IPS DF 4.7 (cell line): ENCODE data around the gene TPSB2.

Experiments used
- DNase-seq: peaks from one replicate; pipeline ENCODE4 v3.0.0-alpha.2; 2013; ENCODE audit warnings: low spot score; ENCODE audit errors: extremely low read depth

TPSB2 gene

DNA sequence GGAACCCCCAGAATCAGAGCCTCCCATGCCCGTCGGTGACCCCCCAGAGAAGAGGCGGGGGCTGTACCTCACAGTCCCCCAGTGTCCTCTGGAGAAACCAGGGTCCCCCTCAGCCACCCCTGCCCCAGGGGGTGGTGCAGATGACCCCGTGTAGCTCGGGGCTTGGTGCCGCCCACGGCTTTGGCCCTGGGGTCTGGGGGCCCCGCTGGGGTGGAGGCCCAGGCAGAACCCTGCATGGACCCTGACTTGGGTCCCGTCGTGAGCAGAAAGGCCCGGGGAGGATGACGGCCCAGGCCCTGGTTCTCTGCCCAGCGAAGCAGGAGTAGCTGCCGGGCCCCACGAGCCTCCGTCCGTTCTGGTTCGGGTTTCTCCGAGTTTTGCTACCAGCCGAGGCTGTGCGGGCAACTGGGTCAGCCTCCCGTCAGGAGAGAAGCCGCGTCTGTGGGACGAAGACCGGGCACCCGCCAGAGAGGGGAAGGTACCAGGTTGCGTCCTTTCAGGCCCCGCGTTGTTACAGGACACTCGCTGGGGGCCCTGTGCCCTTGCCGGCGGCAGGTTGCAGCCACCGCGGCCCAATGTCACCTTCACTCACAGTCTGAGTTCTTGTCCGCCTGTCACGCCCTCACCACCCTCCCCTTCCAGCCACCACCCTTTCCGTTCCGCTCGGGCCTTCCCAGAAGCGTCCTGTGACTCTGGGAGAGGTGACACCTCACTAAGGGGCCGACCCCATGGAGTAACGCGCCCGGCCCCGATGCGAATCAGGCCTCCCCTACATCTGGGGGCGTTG is 8.9 kb downstream of the TPSB2 start:
- DNase-seq, result no peak

- no peak for DNase-seq
These were observed 9.8 kb downstream of the TPSB2 start for GRCh38 chr16:1220098-1220728.

- no peak for DNase-seq
These were observed 10.9 kb downstream of the TPSB2 start for GRCh38 chr16:1218930-1219611.

GRCh38 chr16:1218061-1218929 is 11.7 kb downstream of the TPSB2 start:
- DNase-seq, result no peak

DNA sequence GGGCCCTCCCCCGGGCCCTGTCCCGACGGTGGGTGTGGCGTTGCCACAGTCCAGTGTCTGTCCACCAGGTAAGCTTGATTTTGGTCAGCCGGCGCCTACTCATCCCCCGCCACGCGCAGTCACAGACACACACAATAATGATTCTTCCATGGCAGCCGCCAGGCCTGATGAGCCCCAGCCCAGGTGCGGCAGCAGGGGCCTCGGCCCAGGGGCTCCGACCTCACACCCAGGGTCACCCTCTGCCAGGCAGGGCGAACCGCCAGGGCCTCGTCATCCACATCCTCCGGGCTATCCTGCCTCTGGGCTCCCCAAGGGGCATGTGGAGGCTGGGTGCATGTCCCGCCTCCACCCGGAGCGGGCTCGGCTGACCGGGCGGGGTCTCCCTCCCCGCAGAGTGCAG is 12.5 kb downstream of the TPSB2 start:
- DNase-seq, result no peak

GRCh38 chr16:1216681-1217400 is 13.1 kb downstream of the TPSB2 start:
- DNase-seq, result no peak

- no peak for DNase-seq
These were observed 13.7 kb downstream of the TPSB2 start for GRCh38 chr16:1216296-1216619.

- DNase-seq, result no peak
These were observed 14.2 kb downstream of the TPSB2 start for GRCh38 chr16:1215574-1216295.

- no peak for DNase-seq
These were observed 15.3 kb downstream of the TPSB2 start for GRCh38 chr16:1214719-1215118.

- no peak for DNase-seq
These were observed 16.1 kb downstream of the TPSB2 start for GRCh38 chr16:1213796-1214372.

DNA sequence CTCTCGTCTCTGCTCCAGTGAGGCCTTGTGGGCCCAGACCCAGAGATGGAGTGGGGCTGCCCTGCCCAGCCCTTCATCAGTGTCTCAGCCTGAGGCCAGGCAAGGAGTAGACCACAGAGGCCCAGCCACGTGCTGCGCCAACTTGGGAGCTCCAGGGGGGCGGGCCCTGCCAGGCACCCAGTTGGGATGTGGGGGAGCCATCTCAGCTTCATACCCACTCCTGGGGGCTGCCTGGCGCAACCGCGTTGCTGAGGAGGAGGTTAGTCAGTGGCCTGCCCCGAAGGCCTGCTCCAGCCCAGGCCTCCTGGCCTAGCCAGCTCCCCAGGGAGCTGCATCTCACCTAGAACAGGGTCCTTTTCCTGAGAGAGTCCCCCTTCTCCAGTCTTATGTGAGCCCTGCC is 16.8 kb downstream of the TPSB2 start:
- no peak for DNase-seq

DNA sequence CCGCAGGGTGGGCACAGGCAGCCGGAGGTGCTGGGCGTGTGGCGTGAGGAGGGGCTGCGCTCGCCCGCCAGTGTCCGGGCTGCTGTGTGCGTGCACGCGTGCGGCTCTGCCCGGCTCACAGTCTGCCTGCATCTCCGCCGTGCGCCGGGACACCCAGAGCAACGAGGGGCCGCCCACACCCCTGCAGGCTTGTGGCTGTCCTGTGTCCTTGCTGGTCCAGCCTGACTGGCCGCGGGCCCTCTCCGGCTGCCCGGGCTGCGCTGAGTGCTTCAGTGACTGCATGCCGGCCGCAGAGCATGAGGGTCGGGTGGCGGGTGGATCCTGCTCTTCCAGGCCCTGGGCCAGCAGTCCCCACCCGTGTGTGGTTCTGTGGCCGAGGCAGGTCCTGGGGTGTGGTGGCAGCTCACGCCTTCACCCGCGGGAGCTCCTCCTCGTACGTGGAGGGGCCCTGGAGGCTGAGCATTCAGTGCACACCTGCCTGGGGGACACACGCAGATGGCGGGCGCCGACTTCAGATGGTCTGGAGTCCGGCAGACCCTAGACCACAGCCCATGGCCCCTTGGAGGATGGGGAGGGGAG is 17.3 kb downstream of the TPSB2 start:
- no peak for DNase-seq

GRCh38 chr16:1211451-1212268 is 18.3 kb downstream of the TPSB2 start:
- DNase-seq, result no peak

GRCh38 chr16:1210461-1210860 is 19.5 kb downstream of the TPSB2 start:
- DNase-seq, result no peak

- no peak for DNase-seq
These were observed 20.9 kb downstream of the TPSB2 start for GRCh38 chr16:1209081-1209480.

GRCh38 chr16:1208239-1208830 is 21.6 kb downstream of the TPSB2 start:
- DNase-seq, result no peak

- DNase-seq, result no peak
These were observed 23.2 kb downstream of the TPSB2 start for GRCh38 chr16:1206786-1207185.

- DNase-seq, result no peak
These were observed 23.7 kb downstream of the TPSB2 start for GRCh38 chr16:1206326-1206725.
